Pulmonary artery endothelial cell (primary cell): ENCODE results near the gene MMS22L. TPM values are rescaled to one million over a fixed set of nuclear protein-coding genes. Genes with fewer than 3 reads are reported as not detected.
"Not testable (repeated sequence)": the region's sequence is repeated elsewhere in the genome, so short reads cannot be mapped to it uniquely, and the experiment has no call there.

Experiments used
- DNase-seq: peaks from one replicate; pipeline ENCODE4 v3.0.0-alpha.2; 2011; ENCODE audit warnings: low read depth, low spot score
- total RNA-seq: library from RNA; depleted of rRNA; stranded (reverse); fragments of >200 nt; gene quantifications from 2 replicates; pipeline ENCODE4 v1.2.3, GENCODE V29; 2014

Gene MMS22L
- total RNA-seq, 1 donor from 2014 or later, result 15.7 TPM

DNA sequence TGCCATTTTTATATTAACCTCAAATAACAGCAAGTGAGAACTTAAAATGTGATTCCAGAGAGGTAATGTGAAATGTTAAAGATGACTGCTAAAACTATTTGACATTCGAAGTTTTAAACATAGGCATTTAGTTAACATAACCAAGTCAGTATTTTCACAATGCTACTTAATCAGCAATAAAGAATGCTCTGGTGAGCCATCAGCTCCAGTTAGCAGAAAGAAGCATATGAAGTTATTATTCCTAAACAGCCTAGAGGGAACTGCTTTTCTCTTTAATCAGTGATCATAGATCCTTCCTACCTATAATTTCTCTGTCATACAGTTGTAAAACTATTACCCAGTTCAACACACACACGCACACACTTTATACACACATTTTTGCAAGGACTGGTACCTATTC is 60.1 kb downstream of the MMS22L start:
- no peak for DNase-seq

DNA sequence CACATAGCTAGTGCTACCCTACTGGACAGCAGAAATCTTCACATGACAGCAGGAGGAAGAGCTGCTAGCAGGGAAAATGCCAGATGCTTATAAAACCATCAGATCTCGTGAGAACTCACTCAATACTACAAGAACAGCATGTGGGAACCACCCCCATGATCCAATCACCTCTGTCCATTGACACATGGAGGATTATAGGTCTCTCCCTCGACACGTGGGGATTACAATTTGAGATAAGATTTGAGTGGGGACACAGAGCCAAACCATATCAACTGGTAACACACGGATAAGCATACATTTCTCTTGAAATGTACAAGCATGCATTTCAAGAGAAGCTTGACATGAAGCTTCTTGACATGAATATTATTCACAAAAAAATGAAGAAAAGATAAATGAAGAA is 64.1 kb downstream of the MMS22L start:
- no peak for DNase-seq

DNA sequence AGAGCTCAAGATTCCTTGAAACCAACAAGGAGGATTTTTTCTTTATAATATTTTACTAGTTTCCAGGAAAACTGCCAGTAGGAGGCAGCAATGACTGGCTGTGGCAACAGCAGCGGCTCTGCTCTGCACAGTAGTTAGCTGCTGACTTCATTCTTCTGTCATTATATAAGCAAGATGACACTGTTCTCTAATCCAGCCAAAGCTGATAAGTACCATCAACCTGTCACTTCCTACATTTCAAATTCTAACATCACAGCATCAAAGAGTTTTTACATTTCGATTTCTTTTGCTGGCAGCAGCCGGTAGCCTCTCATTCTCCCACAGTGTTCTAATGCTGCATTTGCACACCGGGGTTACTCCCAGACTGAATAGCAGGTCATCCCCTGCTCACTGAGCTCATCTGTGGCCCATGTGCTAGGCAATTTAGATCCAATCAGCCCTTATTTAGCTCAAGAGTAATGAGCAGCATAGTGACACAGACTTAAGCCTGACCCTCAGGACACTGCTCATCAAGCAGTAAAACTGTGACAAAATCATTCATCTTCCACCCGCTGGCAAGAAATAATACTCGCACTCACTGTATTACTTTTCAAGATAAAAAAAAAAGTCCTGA is 67.8 kb downstream of the MMS22L start:
- peak; percentile 29 for DNase-seq

DNA sequence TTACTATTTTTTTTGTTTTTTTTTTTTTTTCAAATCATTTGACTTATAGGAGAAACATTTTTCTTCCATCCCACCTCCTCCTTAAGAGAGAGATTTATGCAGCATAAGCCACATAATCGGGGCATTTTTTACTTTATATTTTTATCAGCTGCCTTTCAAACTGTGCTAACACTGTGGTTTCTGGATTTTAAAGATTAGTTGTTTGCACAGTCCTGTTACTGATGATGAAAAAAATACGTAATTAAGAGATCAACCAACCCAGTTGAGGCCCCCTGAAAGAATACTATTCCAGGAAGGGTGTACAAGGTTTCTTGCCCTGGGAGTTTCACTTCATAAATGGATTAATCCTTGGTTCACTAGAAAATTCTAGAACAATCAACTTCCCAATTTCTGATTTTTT is 68.3 kb downstream of the MMS22L start:
- DNase-seq, result no peak

DNA sequence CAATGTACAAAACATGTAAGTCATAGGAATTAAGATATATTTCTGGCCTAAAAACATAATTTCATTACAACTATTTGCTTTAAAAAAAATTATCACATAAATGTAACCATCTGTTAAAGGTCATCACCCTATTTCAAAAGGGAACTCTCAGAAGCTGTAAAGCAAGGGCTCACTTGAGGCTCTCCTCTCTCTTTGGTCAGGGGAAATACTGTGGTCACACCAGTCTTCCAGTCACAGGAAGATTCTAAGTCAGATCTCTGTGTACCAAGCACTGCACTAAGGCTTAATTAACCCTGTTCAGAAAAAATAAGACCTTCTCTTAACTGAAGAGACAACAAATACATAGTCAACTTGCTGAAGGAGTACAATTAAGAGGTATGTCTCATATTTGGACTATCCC is 75.6 kb downstream of the MMS22L start:
- no peak for DNase-seq

DNA sequence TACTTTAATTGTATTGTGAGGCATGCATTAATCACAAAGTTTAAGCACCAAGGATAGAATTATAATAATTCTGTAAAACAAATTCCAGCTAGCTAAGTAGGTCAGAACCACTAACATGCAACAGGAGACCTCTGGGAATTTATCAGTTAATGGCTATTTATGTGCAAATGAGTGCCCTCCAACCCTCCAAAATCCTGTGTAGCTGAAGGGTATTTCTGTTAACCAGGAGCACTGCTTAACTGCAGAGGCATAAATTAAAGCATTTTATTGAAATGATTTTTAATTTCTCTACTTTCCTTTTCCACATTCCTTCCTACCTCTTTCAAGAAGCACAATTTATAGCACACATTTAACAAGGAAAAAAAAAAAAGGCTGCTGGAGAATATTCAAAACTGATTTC is 77.0 kb downstream of the MMS22L start:
- no peak for DNase-seq

DNA sequence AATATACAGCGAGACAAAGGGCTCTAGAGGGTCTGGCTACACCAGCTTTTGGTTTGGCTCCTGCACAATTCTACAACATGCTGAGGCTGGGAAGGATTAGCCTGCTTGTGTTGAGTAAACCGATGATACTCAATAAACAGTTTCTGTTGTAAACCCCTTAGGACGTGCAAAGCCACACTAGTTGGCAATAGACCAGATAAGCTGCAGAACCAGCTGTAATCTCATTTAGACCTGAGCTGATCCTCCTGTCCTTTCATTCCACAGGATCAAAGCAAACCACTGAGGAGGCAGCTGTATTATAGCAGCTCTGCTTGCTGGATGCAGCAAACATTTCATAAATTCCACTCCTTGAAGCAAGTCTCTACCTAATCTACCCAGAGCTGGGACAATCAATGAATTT is 79.7 kb downstream of the MMS22L start:
- no peak for DNase-seq

DNA sequence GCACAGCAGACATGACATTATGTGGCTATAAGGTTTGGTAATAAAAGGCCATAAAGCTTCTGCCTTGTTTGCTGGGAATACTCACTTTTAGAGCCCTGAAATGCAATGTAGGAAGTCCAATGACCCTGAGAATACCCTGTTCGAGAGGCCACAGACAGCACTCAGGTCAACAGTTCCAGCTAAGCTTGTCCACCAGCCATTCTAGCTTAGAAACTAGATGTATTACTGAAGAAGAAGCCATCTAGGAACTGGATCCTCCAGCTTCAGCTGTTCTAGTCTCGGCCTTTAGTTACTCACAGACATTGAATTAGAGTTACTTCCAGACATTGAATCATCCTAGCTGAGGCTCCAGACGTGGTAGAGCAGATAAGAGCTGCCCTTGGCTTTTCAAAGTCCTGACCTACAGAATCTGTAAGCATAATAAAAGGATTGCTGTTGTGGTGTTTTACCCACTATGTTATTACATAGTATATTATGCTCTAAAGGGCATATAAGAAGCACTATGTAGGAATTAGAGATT is 84.9 kb downstream of the MMS22L start:
- DNase-seq, result no peak

DNA sequence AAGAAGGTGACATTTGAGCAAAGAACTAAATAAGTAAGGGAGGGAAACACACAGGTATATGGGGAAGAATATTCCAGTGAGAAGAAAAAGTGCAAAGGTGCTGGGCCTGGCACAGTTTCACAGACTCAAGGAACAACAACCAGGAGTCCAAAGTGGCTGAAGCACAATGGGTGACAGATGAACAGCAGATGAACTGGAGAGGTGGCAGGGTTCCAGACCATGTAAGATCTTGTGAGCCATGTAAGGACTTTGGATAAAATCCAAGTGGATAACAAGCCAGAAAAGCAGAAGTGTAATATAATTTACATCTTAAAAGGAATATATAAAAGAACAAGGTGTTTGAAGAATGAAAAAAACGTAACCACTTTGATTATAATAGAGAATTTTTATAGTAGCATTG is 87.9 kb downstream of the MMS22L start:
- no peak for DNase-seq

DNA sequence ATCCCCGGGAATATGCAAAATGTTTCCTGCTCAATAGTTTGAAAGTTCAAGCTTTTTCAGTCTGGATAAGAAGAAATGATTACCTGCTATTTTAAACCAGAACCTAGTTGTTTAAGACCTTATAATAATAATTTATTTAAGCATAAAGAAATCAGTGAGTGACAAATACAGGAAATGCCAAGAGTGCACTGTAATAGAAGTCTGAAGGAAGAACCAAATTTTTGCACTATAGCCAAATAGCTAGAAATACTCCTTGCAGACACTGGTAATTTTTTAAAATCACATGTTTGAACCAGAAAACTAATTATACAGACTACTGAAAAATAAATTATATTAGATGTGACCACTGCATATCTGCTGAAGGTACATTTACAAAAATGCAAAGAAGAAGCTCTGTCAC is 93.2 kb downstream of the MMS22L start:
- peak; percentile 40 for DNase-seq

DNA sequence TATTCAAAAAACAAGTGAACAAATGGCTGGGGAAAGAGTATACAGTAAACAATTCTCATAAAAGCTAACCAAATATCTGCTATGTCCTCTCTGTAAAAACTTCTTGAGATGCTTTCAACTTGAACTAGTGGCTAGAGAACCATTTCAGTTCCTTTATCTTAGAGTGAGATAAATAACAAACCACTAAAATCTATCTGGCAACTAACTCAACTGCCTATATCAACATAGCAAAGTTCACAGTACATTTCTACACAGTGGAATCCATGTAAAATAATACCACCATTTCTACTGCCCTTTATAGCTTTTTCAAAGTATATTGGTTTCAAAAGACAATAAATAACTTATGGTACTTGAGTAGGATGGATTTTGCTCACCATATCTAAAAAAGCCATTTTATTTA is 95.1 kb downstream of the MMS22L start:
- DNase-seq, result no peak

DNA sequence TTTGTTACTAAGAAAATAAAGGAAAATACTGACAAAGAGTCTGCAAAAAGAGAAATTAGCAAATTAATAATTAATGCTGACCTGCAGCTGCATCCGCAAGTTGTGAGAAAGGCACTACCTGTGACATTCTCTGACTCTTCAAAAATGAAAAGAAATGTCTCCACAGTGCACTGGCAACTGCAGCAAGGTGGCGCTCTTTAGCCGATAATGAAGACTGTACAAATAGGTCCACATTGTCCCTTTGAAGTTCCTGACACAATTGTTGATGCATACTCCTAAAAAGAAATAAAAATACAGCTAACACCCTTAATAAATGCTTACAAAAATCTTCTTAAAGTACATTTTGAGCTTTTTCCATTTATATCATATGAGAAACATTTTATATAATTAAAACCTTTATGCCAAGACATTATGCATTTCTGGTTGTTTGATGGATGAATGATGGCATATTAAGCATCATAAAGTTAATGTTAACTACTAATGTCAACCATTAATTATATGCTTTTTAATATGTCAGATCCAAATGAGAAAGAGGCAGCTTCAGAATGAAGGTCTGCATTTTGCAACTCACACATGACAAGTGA is 96.5 kb downstream of the MMS22L start:
- peak; percentile 20 for DNase-seq

DNA sequence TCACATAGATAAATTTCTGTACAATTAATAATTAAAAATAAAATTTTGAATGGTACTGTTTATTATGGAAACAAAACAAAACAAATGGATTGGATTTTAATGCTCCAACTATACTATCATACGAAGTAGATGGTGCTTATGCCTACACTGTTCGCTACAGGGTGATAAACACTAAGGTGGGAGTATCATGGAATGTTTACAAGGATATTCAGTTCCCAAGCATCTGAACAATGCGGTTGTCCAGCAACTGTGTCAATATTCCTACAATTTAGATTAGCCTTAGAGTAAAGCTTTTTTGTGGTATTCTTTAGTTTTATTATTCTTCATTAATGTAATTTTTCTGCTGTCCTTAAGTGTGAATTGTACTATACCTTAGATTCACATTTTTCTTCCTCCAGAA is 105.1 kb downstream of the MMS22L start:
- DNase-seq, result no peak

DNA sequence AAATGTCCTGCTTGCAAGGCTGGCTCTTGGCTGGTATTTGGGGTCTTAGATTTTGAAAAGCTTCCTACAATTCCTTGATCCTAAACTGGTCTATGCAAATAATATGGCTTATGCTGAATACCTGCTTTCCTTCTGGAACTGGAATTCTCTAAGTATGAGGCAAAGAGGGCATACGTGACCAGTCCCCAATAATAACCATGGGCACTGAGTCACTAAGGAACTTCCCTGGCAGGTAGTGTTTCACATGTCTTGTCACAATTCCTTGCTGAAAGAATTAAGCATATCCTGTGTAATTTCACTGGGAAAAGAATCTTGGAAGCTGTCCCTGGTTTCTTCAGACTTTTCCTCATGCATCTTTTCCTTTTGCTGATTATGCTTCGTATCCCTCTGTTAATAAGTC is 106.5 kb downstream of the MMS22L start:
- no peak for DNase-seq

DNA sequence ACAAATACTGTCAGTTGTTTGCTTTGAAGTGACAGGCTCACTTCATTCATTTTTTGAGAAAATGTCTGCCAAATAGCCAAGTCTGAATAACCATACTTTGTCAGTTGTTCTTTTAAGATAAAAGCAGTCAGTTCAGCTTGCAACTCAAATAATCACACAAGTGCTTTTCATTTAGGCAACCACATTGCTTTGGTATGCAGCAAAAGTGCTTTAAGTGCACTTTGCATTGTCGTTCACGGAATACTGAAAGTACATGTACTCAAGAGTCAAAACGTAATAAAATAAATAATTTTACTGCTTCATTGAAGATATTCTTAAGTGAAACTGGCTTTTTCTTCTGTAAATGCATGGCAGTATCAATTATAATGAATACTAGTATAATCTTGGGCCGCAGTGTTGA is 107.2 kb downstream of the MMS22L start:
- DNase-seq, result no peak

DNA sequence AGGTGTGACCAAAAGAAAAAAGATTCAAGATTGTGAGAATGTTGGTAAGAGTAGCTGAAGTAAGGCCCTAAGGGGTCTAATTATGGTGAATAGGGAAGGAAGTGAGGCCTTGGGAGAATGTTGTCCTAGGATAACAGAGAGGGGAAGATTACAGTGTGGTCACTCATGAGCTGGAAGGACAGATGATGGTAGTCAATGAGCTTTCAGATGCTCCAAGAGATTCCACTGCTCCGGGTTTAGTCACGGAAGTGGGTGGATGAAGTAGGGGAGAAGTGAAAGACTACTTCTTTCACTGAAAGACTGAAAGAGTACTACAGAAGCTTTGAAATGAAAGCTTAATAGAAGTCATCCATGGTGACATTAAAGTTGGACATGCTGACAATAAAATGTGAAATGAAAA is 108.5 kb downstream of the MMS22L start:
- no peak for DNase-seq

DNA sequence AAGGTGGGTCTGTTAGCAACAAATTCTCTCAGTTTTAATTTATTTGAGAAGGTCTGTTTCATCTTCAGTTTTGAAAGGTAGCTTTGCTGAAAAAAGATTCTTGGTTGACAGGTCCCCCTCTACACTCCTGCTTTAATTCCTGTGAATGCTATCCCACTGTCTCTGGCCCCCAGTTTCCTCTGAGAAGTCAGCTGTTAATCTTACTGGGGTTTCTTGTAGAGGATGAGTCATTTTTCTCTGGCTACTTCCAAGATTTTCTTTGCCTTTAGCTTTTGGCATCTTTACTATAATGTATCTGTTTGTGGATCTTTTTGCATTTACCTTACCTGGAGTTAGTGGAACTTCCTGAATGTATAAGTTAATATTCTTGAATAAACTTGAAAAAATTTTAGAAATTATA is 122.7 kb downstream of the MMS22L start:
- no peak for DNase-seq

DNA sequence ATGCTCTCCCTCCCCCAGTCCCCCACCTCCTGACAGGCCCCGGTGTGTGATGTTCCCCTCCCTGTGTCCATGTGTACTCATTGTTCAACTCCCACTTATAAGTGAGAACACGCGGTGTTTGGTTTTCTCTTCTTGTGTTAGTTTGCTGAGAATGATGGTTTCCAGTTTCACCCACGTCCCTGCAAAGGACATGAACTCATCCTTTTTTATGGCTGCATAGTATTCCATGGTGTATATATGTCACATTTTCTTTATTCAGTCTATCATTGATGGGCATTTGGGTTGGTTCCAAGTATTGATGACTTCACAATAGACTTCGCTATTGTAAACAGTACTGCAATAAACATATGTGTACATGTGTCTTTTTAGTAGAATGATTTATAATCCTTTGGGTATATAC is 127.6 kb downstream of the MMS22L start:
- DNase-seq, result not testable (repeated sequence)

DNA sequence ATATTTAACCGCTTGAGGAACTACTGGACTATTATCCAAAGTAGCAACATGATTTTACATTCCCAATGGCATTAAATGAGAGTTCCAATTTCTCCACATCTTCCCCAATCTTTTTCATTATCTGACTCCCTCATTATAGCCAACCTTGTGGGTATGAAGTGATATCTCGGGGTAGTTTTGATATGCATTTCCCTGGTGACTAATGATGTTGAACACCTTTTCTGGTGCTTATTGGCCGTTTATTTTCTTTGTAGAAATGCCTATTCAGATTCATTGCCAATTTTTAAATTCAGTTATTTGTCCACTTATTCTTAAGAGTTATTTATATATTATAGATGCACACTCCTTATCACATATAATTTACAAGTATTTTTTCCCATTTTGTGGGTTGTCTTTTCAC is 129.0 kb downstream of the MMS22L start:
- DNase-seq, result no peak

DNA sequence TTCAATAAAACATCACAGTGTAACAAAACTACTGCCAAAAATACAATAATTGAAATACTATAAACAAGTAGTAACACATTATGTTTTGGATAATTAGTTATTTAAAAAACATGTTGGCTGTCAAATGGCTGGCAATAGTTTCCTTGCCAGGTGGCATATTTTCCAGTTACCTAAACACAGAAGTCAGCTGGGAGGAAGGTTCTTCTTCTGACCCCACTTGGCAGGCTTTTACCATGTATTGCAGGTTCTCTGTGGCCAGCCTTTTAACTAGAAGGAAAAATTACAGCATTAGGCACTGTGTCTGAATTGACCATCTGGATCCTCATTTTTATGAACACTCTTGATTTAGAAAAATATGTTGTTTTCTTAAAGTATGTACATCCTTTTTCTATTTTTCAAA is 131.4 kb downstream of the MMS22L start:
- no peak for DNase-seq

DNA sequence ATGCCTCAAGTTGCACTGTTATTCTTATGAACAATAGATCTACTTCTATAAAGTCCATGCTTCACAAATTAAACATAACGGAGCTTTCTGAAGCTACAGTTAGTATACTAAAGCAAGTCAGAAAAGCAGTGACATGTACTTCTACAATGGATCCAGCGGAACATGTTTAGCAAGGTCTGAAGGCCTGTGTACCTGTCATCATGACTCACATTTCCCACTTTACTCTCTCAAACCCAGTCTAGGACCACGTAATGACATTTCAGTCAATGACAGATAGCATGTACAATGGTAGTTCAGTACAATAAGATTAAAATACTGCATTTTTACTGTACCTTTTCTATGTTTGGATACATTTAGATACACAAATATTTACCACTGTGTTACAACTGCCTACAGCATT is 132.1 kb downstream of the MMS22L start:
- no peak for DNase-seq

DNA sequence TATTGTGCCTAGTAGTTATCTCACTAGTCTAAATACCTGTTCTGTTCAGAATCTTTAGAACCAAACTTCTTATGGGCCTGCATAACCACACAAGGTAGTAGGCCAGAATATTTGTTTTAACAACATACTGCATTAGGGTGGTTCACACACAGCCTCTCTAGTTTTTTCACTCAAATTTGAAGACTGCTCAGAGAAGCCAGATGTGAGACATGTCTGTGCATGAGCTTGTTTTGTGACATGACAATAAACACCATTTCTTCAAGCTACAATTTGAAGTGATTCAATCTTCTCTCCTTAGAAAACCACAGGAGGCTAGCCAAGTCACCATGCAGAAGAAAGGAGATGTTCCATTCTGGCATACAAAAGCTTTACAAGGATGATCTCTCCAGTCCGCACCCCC is 135.6 kb downstream of the MMS22L start:
- no peak for DNase-seq

DNA sequence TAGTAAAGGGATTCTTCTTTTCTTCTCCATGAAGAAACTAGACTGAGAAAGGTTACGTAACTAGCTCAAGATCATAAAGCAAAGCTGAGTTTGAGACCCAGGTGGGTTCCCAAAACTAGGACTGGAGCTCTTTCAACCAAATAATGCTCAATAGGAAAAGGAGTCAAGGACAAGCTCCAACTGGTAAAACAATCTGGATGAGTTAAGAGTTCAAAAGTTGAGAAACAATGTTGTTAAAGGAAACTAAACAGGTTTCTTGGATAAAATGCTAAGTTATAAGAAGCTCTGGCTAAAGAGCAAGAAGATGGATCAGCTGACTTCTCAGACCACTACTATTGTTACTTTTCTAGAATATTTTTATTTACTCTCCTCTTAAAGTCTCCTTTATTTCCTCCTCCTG is 137.3 kb downstream of the MMS22L start:
- DNase-seq, result no peak

DNA sequence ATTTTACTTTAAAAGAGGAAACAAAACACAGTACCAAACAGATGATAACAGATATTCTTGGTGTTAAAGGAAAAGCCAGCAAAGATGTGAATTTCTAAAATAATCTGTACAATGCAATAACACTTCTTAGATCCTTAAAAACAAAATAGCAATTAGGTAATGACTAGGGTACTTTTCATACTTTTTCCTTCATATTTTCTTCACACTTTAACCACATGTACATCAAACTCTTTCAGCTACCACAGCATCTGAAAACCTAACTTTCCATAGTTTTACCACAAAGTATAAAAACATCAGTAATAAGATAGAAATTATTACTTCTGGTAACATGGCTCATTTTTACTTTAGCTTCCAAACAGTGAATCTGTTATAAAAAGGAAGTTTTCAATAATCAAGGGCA is 141.3 kb downstream of the MMS22L start:
- no peak for DNase-seq
